LNCAP (cell line): ENCODE results near the gene SDC1.

ENCODE experiments used
- TF ChIP-seq, protein P1 (sequence below): fragments of 450-650 bp; IDR thresholded peaks from 2 replicates; pipeline ENCODE4 v1.5.1; 2017; ENCODE audit warnings: mild to moderate bottlenecking

SDC1 gene

GRCh38 chr2:20199633-20200270 lies 25.2 kb downstream of the SDC1 start:
- TF ChIP-seq, protein P1, sequence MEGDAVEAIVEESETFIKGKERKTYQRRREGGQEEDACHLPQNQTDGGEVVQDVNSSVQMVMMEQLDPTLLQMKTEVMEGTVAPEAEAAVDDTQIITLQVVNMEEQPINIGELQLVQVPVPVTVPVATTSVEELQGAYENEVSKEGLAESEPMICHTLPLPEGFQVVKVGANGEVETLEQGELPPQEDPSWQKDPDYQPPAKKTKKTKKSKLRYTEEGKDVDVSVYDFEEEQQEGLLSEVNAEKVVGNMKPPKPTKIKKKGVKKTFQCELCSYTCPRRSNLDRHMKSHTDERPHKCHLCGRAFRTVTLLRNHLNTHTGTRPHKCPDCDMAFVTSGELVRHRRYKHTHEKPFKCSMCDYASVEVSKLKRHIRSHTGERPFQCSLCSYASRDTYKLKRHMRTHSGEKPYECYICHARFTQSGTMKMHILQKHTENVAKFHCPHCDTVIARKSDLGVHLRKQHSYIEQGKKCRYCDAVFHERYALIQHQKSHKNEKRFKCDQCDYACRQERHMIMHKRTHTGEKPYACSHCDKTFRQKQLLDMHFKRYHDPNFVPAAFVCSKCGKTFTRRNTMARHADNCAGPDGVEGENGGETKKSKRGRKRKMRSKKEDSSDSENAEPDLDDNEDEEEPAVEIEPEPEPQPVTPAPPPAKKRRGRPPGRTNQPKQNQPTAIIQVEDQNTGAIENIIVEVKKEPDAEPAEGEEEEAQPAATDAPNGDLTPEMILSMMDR, result no peak

GRCh38 chr2:20198796-20199632 lies 25.9 kb downstream of the SDC1 start:
- TF ChIP-seq, protein P1, result no peak

DNA sequence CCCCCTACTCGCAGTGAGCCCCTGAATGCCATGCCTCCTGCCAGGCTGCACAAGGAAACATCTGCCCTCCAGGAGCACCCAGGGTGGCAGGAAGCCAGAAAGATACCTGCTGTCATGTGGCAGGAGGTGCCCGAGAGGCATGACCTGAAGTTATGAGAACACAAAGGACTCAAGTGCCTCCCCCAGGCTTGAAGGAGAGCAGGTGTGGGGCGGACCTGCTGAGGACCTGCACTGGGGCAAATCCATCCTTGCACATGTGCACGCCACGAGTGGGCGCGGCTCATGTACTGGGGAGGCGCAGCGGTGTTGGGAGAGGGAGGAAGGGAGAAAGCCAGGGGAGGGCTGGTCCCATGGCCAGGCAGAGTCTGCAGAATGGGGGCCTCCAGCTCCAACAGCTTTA lies 26.9 kb downstream of the SDC1 start:
- TF ChIP-seq, protein P1, result no peak

GRCh38 chr2:20197192-20197591 lies 27.7 kb downstream of the SDC1 start:
- TF ChIP-seq, protein P1, result no peak

- TF ChIP-seq, protein P1, result no peak
Observed at GRCh38 chr2:20196657-20197161, 28.2 kb downstream of the SDC1 start.

DNA sequence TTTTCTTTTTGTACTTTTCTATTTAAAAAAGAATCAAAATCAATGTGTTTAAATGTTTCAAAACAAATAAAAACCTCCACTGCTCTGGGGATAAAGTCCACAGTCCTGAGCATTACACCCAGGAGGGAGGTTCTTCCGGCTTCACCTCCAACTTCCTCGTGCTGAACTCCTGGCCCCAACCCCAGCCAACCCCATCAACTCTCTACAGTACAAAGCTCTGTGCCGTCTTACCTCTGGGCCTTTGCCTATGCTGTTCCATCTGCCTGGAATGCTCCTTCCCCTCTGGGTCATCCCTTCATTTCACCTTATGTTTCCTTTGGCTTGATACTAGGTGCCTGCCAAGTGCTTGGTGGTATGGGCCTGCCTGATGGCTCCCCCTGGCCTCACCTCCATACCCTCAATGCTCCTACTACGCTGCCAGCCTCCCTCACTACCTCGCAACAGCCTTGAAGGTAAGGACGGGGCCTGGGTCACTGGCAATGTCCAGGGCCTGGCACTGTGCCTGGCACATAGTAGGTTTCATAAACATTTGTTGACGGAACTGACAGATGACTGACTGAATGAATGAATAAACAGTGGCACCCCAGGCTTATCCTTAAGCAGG lies 28.8 kb downstream of the SDC1 start:
- TF ChIP-seq, protein P1, result no peak

DNA sequence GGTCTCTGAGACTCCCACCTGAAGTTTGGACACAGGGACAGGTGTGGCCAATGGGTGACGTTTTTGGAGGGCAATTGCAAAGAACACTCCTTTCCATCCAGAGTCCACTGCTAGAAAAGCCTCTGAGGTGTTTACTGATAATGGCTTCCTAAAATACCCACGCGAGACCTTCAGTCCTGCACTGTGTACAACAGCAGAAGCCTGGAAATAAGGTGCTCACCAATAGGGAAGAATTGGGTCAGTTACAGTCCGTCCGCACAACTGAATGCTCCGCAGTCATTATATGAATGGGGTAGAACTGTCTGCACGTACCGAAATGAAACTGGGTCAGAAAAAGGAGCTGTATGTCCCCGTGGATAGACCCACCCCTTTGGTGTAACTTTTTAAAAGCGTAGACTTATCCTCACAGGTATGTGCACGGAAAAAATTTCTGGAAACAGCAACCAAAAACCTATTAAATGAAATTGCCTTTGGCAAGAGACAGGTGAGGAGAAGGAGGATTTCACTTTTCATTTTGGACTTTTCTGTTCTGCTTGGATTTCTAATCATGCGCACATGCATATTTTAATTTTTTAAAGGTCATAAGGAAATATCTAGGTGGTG lies 29.4 kb downstream of the SDC1 start:
- TF ChIP-seq, protein P1, result no peak
